DMS114 treated with DMSO at 0.1 percent for 48 hours (cell line): Measurements from ENCODE around the gene LGI4.

Source experiments
- DNase-seq: peaks from one replicate; lab custom pipeline; 2025; ENCODE audit not compliant: unreplicated experiment; lab: John Stamatoyannopoulos, UW

The LGI4 gene

GRCh38 chr19:35134601-35135242 lies at the start of gene LGI4:
Gene LGI4, minus strand, starts transcription at chr19:35135059. Its CDS starts 379 bp downstream, at chr19:35134680.
- no peak for DNase-seq

DNA sequence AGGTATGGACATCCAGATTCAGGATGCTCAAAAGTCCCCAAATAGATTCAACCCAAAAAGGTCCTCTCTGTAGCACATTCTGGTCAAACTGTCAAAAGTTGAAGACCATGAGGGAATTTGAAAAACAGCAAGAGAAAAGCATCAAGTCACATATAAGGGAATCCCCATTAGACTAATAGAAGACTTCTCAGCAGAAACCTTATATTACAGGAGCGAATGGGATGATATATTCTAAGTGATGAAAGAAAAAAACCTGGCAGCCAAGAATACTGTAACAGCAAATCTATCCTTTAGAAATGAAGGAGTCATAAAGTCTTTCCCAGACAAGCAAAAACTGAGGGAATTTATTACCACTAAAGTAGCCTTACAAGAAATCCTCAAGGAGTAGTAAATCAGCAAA lies 49.4 kb upstream of the LGI4 start:
- DNase-seq: no peak

DNA sequence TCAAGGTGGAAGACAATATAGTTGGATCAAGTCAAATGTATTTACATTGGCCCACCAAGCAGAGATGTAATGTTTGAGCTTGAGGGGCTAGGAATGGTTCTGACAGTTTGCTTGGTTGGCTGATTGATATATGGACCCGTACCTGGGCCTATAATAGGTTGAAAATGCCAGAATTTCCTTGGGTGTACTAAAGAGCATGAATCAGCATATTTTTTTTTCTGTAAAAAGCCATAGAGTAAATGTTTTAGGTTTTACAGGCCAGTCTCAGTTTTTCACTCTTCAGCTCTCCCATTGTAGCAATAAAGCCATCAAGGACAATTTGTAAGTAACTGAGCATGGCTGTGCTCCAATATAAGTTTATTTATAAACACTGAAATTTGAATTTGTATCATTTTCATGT lies 46.5 kb upstream of the LGI4 start:
- no peak for DNase-seq

DNA sequence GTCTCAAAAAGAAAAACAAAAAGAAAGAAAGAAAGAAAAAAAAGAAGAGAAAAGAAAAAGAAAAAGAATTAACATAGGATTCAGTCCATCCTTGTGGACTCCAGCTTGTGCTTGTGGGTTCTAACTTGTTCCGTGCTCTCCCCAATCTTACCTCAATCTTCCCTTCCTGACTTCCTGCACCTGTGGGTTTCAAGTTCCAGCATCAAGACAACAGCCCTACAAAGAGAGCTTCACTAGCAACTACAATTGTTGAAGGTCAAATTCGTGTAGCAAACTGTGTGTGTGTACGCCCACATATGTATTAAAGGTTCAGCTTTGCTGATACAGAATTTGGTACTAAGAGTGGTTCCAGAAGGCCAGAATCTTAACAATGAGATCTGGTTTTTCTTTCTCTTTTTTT lies 45.0 kb upstream of the LGI4 start:
- DNase-seq: no peak

DNA sequence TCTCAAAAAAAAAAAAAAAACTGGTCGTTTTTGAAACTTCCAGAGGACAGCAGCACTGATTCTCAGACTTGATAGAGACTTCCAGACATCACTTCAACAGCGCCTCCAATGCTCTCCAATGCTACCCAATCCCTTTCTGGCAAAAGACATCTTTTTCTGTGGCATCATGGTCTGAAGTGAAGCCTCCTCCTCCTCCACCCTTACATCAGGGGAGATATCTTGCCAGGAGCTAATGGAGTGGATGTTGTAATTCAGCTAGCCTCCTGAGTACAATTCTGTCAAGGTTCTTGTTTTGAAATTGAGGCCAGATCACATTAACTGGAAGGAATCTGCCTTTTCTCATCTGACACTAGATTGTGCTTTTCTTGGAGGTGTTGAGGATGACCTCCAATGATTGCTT lies 43.8 kb upstream of the LGI4 start:
- no peak for DNase-seq

GRCh38 chr19:35177377-35178274 lies 42.8 kb upstream of the LGI4 start:
- DNase-seq: no peak

DNA sequence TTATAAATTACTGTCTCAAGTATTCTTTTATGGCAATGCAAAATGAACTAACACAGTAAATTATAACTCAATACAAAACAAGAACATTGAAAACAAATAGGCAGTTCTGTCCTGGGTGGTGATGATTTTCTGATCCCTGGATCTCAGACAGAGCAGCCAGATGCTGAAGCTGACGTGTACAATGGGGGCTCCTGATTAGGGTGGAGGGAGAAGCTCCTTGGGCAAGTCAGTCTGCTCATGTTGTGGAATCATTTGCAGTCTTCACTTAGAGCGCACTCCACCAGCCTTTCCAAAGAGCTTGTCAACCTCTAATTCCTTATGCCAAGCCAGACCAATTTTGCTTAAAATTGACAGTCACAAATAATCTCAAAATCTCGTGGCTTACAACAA lies 41.3 kb upstream of the LGI4 start:
- no peak for DNase-seq

DNA sequence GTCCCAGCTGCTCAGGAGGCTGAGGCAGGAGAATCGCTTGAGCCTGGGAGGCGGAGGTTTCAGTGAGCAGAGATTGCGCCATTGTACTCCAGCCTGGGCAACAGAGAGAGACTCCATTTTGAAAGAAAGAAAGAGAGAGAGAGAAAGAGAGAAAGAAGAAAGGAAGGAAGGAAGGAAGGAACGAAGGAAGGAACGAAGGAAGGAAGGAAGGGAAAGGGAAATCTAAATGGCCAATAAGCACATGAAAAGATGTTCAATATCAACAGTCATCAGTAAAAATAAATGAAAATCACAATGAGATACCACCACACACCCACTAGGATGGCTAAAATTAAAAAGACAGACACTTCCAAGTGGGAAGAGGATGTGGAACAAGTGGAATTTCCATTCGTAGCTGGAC lies 39.4 kb upstream of the LGI4 start:
- DNase-seq: no peak

DNA sequence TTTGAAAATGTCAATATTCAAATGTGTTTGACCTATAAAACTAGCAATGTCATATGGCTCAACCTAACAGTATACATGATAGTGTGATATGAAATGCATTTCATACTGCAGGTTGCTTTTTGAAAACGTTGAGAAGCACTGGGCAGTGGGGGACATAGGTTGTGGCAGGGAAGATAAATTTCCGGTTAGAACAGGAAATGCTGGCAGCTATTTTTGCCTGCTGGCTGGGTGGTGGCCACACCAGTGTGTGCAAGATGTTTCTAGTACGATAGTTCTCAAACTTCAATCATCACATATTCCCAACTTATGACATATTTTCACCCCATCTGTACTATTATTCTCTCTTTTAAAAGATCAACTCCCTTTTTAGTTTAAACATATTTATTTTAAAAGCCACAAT lies 36.9 kb upstream of the LGI4 start:
- DNase-seq: no peak

DNA sequence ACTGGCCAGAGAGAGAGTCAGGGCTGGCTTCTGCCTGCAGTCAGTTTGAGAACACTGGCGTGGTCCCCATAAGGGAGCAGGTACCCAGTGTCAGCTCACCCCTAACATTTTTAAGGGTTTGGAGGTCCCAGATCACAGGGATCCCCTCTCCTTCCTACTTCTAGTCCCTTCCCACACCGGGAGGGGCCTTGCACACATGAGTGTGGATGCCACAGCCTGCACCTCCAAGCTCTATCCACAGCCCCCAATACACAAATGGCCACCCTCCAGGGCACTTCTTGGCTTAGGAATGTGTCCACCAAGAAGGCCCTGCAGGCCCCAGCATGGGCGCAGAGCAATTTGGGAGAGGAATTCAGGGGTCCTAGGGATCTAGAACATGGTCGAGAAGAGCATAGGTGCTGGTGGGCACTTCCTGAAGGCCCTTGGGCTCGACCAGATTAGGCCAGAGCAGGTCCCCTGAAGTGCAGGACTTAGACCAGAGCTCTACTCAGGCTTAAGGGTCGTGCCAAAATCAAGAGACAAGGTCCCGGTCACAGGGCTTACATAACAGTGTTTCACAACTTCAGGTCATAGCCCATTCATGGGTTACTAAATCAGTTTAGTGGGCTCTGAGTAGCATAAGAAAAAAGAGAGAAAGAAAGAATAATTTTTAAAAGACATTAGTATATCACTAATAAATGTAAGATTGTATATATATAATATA lies 35.7 kb upstream of the LGI4 start:
- no peak for DNase-seq

GRCh38 chr19:35169221-35169995 lies 34.5 kb upstream of the LGI4 start:
- no peak for DNase-seq

DNA sequence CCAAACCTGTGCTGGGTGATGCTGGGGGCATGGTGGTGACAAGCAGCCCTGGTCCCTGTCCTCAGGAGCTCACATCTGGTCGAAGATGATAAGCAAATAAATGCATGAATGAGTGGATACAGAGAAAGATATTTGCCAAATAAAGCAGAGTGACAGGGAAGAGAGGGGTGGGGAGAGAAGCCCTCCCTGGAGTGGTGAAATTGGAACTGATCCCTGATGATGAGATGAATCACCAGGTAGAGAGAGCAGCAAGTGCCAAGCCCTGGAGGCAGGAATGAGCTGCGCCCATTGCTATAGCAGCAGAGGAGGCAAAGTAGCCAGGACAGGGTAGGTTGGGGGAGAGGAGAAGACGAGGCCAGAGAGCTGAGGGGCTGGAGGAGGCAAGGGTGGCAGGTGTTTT lies 33.3 kb upstream of the LGI4 start:
- no peak for DNase-seq

DNA sequence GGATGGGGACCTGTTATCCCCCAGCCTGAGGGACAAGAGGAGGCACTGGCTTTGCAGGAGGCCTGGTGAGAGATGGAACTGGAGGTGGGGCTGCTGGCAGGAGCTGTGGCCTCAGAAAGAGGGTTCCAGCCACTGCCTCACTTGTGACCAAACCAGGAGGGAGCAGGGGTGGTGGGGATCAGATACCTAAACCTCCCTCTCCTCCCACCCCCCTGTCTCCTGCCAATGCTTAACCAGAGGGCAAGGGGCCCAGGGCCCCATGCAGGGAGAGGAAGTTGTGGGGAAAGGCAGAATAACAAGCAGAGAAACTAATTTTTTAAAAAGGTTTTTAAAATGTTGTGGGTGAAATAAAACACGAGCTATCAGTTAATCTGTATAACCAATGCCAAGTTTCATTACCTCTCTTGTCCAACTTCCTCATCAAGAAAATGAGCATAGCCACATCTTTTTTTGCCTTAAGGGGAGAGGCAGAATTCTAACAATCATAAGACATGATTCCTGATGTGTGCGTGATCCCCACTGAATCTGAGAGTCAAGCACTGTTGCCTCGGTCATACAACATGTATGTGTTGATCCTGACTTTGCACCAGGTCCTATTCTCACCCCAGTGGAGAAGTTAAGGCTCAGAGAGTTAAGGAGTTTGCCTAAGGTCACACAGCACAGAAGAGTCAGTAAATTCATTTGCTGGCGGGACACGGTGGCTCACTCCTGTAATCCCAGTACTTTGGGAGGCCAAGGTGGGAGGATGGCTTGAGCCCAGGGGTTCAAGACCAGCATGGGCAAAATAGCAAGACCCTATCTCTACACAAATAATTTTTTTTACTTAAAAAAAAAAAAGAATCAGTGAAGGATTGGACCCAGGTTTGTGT lies 32.6 kb upstream of the LGI4 start:
- DNase-seq: no peak

GRCh38 chr19:35166100-35167063 lies 31.5 kb upstream of the LGI4 start:
- DNase-seq: no peak

- DNase-seq: no peak
These were observed 30.6 kb upstream of the LGI4 start for GRCh38 chr19:35165200-35166058.

- DNase-seq: no peak
These were observed 29.6 kb upstream of the LGI4 start for GRCh38 chr19:35164418-35164817.

- DNase-seq: no peak
These were observed 27.8 kb upstream of the LGI4 start for GRCh38 chr19:35162471-35163326.
